ENCODE measurements around the gene DUSP5. TPM values are rescaled to one million over a fixed set of nuclear protein-coding genes. Genes with fewer than 3 reads are reported as not detected.

Gene DUSP5
- polyA plus RNA-seq, 3 donors = 2.0 to 65.3 (median 3.9) TPM

DNA sequence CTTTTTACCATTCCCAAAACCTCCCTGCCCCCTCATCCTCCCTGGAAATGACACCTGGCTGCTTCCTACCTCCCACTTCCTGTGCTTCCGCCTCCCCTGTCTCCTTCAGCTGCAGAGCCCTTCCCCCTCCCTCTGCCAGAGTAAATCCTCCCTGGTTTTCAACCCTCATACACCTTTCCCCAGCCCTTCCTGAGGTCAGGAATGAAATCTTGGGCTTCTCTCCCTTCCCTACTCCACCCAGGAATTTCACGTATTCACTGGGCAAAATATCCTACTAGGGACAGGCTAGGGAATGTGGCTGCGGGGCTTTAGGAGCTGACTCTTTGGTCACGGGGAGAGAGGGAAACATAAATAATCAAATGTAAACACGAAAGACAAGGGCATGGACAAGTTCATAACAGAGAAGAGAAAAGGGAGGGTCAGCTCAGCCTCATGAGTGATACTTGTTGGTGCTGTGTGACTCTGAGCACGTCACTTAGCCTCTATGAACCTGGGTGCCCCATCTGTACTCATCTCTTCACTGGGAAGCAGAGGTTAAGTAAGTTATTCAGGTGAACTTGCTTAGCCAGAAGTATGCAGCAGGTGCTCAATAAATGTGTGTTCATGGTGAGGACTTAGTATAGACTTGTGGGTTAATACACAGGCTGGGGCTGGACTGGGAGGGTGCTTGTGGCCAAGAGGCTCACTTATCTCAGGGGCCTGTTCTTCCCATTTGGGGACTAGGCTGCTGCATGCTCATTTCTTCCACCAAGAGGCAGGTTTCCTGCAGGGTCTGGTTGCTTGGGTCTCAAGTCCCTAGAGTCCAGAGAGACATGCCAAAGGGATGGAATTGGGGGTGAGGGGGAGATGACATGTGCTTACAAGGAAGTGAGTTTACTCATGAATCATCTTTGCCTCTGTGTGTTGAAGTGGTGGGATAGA, 10.0 kb upstream of the DUSP5 start:
- 95% methylated on average over 5 of the region's 6 CpGs for WGBS (ENCODE audit: insufficient coverage)

DNA sequence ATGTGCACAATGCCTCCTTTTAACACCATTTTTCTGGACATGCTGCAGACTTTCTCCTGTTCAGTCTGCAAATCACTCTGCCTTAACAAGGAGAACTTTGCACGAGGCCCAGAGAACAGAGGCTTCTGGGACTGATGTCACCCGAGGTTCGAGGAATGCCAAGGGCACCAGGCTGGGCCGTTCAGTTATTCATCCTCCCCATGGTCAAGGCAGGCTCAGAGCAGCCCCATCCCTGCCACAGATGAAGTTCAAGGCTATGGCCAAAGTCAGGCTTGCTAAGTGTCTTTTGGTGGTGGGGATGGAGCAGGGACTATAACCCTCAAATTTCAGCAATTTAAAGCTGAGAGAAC, 9.4 kb upstream of the DUSP5 start:
- Histone ChIP-seq H3K9me3 (replicated peaks in 1 of 2; ENCODE audit: control insufficient read depth in 1 of 2, insufficient read depth in 1 of 2, low read length in 2 of 2) (no peaks in the 10 kb centered on the region), H3K4me3 (replicated peaks in 1 of 3; ENCODE audit: low read depth in 2 of 3, low read length in 3 of 3) (no peak overlapping the region), H3K36me3 (replicated peaks in 1 of 2; ENCODE audit: control insufficient read depth in 1 of 2, insufficient read depth in 2 of 2, low read length in 2 of 2) (no peaks in the 10 kb centered on the region), H3K9ac (ENCODE audit: insufficient read depth, low read length, poor library complexity, severe bottlenecking) (no peak overlapping the region), H3K27me3 (ENCODE audit: control insufficient read depth in 2 of 2, insufficient read depth in 2 of 2, low read length in 2 of 2) (peaks cover 2 to 4% of the 10 kb centered on the region in 2 donors), H3K27ac (ENCODE audit: low read depth in 1 of 2, low read length in 2 of 2) (no peak overlapping the region), H3K4me1 (ENCODE audit: control insufficient read depth in 1 of 2, insufficient read depth in 2 of 2, low read length in 2 of 2) (no peaks in the 10 kb centered on the region), H4K20me1 (ENCODE audit: insufficient read depth, low read length) (no peaks in the 10 kb centered on the region), H3K79me2 (ENCODE audit: insufficient read depth, low read length) (no peaks in the 10 kb centered on the region), H3K4me2 (replicated peaks; ENCODE audit: extremely low read depth, low read length, poor library complexity, severe bottlenecking) (no peak overlapping the region), H2AFZ (ENCODE audit: insufficient read depth, low read depth, low read length, poor library complexity, severe bottlenecking) (no peak overlapping the region)
- intact Hi-C loops (cut with micrococcal nuclease) = no loop called here
- Mint-ChIP-seq H3K4me3 (no peak overlapping the region), H3K36me3 (peaks cover 0 to 2% of the 10 kb centered on the region in 2 donors), H3K4me1 (peaks cover 14% of the 10 kb centered on the region), H3K9me3 (peaks cover 0 to 3% (median 0%) of the 10 kb centered on the region in 7 donors), H3K27ac (no peak overlapping the region), H3K27me3 (ENCODE audit: low read depth in 3 of 3) (peaks cover 15 to 20% (median 16%) of the 10 kb centered on the region in 3 donors)
- TF ChIP-seq, protein P1, sequence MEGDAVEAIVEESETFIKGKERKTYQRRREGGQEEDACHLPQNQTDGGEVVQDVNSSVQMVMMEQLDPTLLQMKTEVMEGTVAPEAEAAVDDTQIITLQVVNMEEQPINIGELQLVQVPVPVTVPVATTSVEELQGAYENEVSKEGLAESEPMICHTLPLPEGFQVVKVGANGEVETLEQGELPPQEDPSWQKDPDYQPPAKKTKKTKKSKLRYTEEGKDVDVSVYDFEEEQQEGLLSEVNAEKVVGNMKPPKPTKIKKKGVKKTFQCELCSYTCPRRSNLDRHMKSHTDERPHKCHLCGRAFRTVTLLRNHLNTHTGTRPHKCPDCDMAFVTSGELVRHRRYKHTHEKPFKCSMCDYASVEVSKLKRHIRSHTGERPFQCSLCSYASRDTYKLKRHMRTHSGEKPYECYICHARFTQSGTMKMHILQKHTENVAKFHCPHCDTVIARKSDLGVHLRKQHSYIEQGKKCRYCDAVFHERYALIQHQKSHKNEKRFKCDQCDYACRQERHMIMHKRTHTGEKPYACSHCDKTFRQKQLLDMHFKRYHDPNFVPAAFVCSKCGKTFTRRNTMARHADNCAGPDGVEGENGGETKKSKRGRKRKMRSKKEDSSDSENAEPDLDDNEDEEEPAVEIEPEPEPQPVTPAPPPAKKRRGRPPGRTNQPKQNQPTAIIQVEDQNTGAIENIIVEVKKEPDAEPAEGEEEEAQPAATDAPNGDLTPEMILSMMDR (IDR thresholded peaks at IDR 0.05) = no peak
- no peak for DNase-seq
- WGBS (ENCODE audit: insufficient coverage) = 100% methylated on average over 4 of the region's 4 CpGs

More for the DNA sequence above, 10.0 kb upstream of the DUSP5 start:
- H3K9me3 Mint-ChIP-seq = peaks cover 0 to 3% (median 0%) of the 10 kb centered on the region in 7 donors
- no peak overlapping the region for H2AFZ ChIP-seq (ENCODE audit: insufficient read depth, low read depth, low read length, poor library complexity, severe bottlenecking)
- H3K9me3 ChIP-seq (replicated peaks in 1 of 2; ENCODE audit: control insufficient read depth in 1 of 2, insufficient read depth in 1 of 2, low read length in 2 of 2) = no peaks in the 10 kb centered on the region
- H3K27me3 ChIP-seq (ENCODE audit: control insufficient read depth in 2 of 2, insufficient read depth in 2 of 2, low read length in 2 of 2) = peaks cover 2 to 4% of the 10 kb centered on the region in 2 donors
- TF ChIP-seq, protein P1 (IDR thresholded peaks at IDR 0.05) = no peak
- H3K4me2 ChIP-seq (replicated peaks; ENCODE audit: extremely low read depth, low read length, poor library complexity, severe bottlenecking) = no peak overlapping the region
- H3K36me3 Mint-ChIP-seq = peaks cover 0 to 2% of the 10 kb centered on the region in 2 donors
- H4K20me1 ChIP-seq (ENCODE audit: insufficient read depth, low read length) = no peaks in the 10 kb centered on the region
- H3K4me1 Mint-ChIP-seq = peaks cover 9% of the 10 kb centered on the region
- H3K79me2 ChIP-seq (ENCODE audit: insufficient read depth, low read length) = no peaks in the 10 kb centered on the region
- H3K27ac ChIP-seq (ENCODE audit: low read depth in 1 of 2, low read length in 2 of 2) = no peak overlapping the region
- peaks cover 12 to 19% (median 12%) of the 10 kb centered on the region in 3 donors for H3K27me3 Mint-ChIP-seq (ENCODE audit: low read depth in 3 of 3)
- no peak overlapping the region for H3K9ac ChIP-seq (ENCODE audit: insufficient read depth, low read length, poor library complexity, severe bottlenecking)
- H3K27ac Mint-ChIP-seq = no peak overlapping the region
- no peaks in the 10 kb centered on the region for H3K4me1 ChIP-seq (ENCODE audit: control insufficient read depth in 1 of 2, insufficient read depth in 2 of 2, low read length in 2 of 2)
- intact Hi-C loops (cut with micrococcal nuclease) = no loop called here
- no peak for DNase-seq
- no peak overlapping the region for H3K4me3 Mint-ChIP-seq
- no peaks in the 10 kb centered on the region for H3K36me3 ChIP-seq (replicated peaks in 1 of 2; ENCODE audit: control insufficient read depth in 1 of 2, insufficient read depth in 2 of 2, low read length in 2 of 2)
- no peak overlapping the region for H3K4me3 ChIP-seq (replicated peaks in 1 of 3; ENCODE audit: low read depth in 2 of 3, low read length in 3 of 3)
